HepG2 (cell line): Measurements from ENCODE around the gene CMTM5. TPM values are rescaled to one million over a fixed set of nuclear protein-coding genes. Genes with fewer than 3 reads are reported as not detected.

Experiments
- ATAC-seq: fragments of 200-7000 bp; cut with Tn5 transposase; 3 replicates; pipeline ENCODE4 v1.9.1; 2020; ENCODE audit warnings: mild to moderate bottlenecking, moderate library complexity
- BruUV-seq: library from RNA; stranded (reverse); fragments of 400-500 nt; replicated peaks from 2 replicates; lab custom pipeline; 2021; lab: Mats Ljungman, UMichigan
- CTCF ChIA-PET: fragments of 300-600 bp; formaldehyde crosslinking; extraction: SDS; loops from one replicate; lab custom pipeline; 2021; ENCODE audit warnings: low total read pairs, inconsistent platforms, low intra/inter-chr PET ratio; lab: Yijun Ruan, JAX
- POLR2A ChIA-PET: fragments of 350-600 bp; sonication (Branson Sonifier 250); formaldehyde crosslinking; loops from one replicate; lab custom pipeline; 2020; ENCODE audit warnings: antibody characterized with exemption, inconsistent platforms; lab: Yijun Ruan, JAX
- DNase-seq: peaks from one replicate; pipeline ENCODE4 v3.0.0-alpha.2; 2015; ENCODE audit warnings: low spot score
- FAIRE-seq: peaks from 3 replicates; lab custom pipeline; 2011; peaks lifted over from hg19 to GRCh38; lab: Jason Lieb, UNC
- H2AFZ ChIP-seq: one replicate; pipeline ENCODE4 v1.6.1; 2011; ENCODE audit warnings: low read length, inconsistent platforms
- H3K27ac ChIP-seq: fragments of 300-600 bp; 3 replicates; pipeline ENCODE4 v1.8.0; 2011; ENCODE audit warnings: mixed run types, mild to moderate bottlenecking, mixed read lengths, low read length, inconsistent platforms; ENCODE audit not compliant: insufficient read depth; ENCODE audit errors: extremely low read length
- H3K27me3 ChIP-seq, 2 experiments: fragments of 200-600 bp in 1 of 2; 2 replicates in 1 of 2; 3 replicates in 1 of 2; pipeline versions ENCODE4 v1.6.0 to v1.8.0; 2011; ENCODE audit warnings: low read length in 2 of 2, mild to moderate bottlenecking in 2 of 2, moderate library complexity in 2 of 2, inconsistent platforms in 1 of 2; ENCODE audit not compliant: insufficient read depth in 2 of 2, control insufficient read depth in 1 of 2
- H3K36me3 ChIP-seq, 2 experiments: fragments of 200-600 bp in 1 of 2; replicated peaks in 1 of 2; 2 replicates in 1 of 2; 3 replicates in 1 of 2; pipeline versions ENCODE4 v1.5.1 to v1.8.0; 2011; ENCODE audit warnings: low read length in 2 of 2, inconsistent platforms in 1 of 2; ENCODE audit not compliant: insufficient read depth in 2 of 2, control insufficient read depth in 1 of 2
- H3K4me1 ChIP-seq: 2 replicates; pipeline ENCODE4 v1.5.1; 2012; ENCODE audit warnings: low read length, inconsistent platforms; ENCODE audit not compliant: insufficient read depth
- H3K4me2 ChIP-seq: 2 replicates; pipeline ENCODE4 v1.6.0; 2011; ENCODE audit warnings: low read depth, low read length, inconsistent platforms
- H3K4me3 ChIP-seq, 3 experiments: fragments of 200-600 bp in 1 of 3; sonication (generic), shearing (Covaris generic) in 1 of 3; replicated peaks in 1 of 3; 2 replicates each; pipeline ENCODE4 v1.5.1; 2011 to 2016; ENCODE audit warnings: low read length in 3 of 3, inconsistent platforms in 2 of 3, low read depth in 2 of 3, mild to moderate bottlenecking in 2 of 3, control low read depth in 1 of 3, mixed read lengths in 1 of 3; ENCODE audit not compliant: insufficient read depth in 1 of 3
- H3K79me2 ChIP-seq: one replicate; pipeline ENCODE4 v1.6.1; 2011; ENCODE audit warnings: low read length, inconsistent platforms; ENCODE audit not compliant: insufficient read depth
- H3K9ac ChIP-seq: 2 replicates; pipeline ENCODE4 v1.6.0; 2011; ENCODE audit warnings: mild to moderate bottlenecking, low read depth, low read length, inconsistent platforms; ENCODE audit not compliant: insufficient read depth
- H3K9me3 ChIP-seq: 2 replicates; pipeline ENCODE4 v1.5.1; 2012; ENCODE audit warnings: mild to moderate bottlenecking, low read length
- H4K20me1 ChIP-seq: 2 replicates; pipeline ENCODE4 v1.6.0; 2011; ENCODE audit warnings: inconsistent platforms, mild to moderate bottlenecking, low read length, moderate library complexity; ENCODE audit not compliant: insufficient read depth
- ATF7-NPFF ChIP-seq: sonication (generic); formaldehyde crosslinking; IDR thresholded peaks from 2 replicates; pipeline ENCODE4 v1.8.1; 2023; ENCODE audit warnings: mild to moderate bottlenecking, low read depth, missing genetic modification reagents, moderate library complexity
- CCAR2 ChIP-seq: fragments of 200-400 bp; formaldehyde crosslinking; optimal IDR thresholded peaks from 2 replicates; pipeline ENCODE3; 2018; ENCODE audit warnings: low read depth, mild to moderate bottlenecking, low read length, moderate library complexity
- CEBPB ChIP-seq: IDR thresholded peaks from 2 replicates; pipeline ENCODE4 v1.6.1; 2011; ENCODE audit warnings: low read depth, low read length, improper control_type of control experiment, borderline replicate concordance
- CHD2 ChIP-seq: IDR thresholded peaks from 2 replicates; pipeline ENCODE4 v1.6.1; 2011; ENCODE audit warnings: low read depth, low read length, improper control_type of control experiment
- MED1 ChIP-seq: sonication (generic); formaldehyde crosslinking; IDR thresholded peaks from 2 replicates; pipeline ENCODE4 v1.4.0; 2020; ENCODE audit warnings: missing genetic modification reagents
- MTA1 ChIP-seq: sonication (generic); formaldehyde crosslinking; IDR thresholded peaks from 2 replicates; pipeline ENCODE4 v1.4.0; 2020; ENCODE audit warnings: missing genetic modification reagents, mild to moderate bottlenecking, borderline replicate concordance
- PITX1 ChIP-seq: sonication (generic); formaldehyde crosslinking; IDR thresholded peaks from 2 replicates; pipeline ENCODE4 v1.5.1; 2020; ENCODE audit warnings: mild to moderate bottlenecking, missing genetic modification reagents
- PRPF4 ChIP-seq: fragments of 200-400 bp; formaldehyde crosslinking; IDR thresholded peaks from 2 replicates; pipeline ENCODE4 v1.6.1; 2016; ENCODE audit warnings: low read length, low read depth; ENCODE audit not compliant: poor library complexity, severe bottlenecking
- RAD51 ChIP-seq: fragments of 450-650 bp; IDR thresholded peaks from 2 replicates; pipeline ENCODE4 v1.6.1; 2016; ENCODE audit warnings: borderline replicate concordance
- SP1 ChIP-seq, 2 experiments: fragments of 450-650 bp in 1 of 2; sonication (generic) in 1 of 2; formaldehyde crosslinking in 1 of 2; IDR thresholded peaks; 2 replicates each; pipeline versions ENCODE4 v1.4.0 to v1.6.1; 2016 to 2020; ENCODE audit warnings: missing genetic modification reagents in 1 of 2
- STAT6 ChIP-seq: sonication (generic); formaldehyde crosslinking; IDR thresholded peaks from 2 replicates; pipeline ENCODE4 v1.4.0; 2020; ENCODE audit warnings: missing genetic modification reagents, mild to moderate bottlenecking, borderline replicate concordance
- ZNF562 ChIP-seq: sonication (generic); formaldehyde crosslinking; IDR thresholded peaks from 2 replicates; pipeline ENCODE4 v1.8.0; 2022; ENCODE audit warnings: missing genetic modification reagents, borderline replicate concordance
- WGBS: methylation state at CpG from one replicate; pipeline ENCODE4 v1.1.6; 2017; ENCODE audit warnings: low lambda C conversion rate; 5-methylcytosine and 5-hydroxymethylcytosine counted together
- in situ Hi-C: cut with HindIII; loops from 2 replicates; pipeline ENCODE4 v1.10.0; 2017; ENCODE audit warnings: low pct_unique_long_range_greater_than_20kb; ENCODE audit not compliant: extremely low pct_ligation_motif_present
- intact Hi-C: fragments of 100-400 bp; cut with micrococcal nuclease; formaldehyde crosslinking; loops from one replicate; pipeline ENCODE4 v1.10.0; 2022; ENCODE audit not compliant: unreplicated experiment
- polyA plus RNA-seq, 8 experiments: library from polyadenylated mRNA; depleted of rRNA in 3 of 8; stranded (reverse) in 7 of 8; unstranded in 1 of 8; fragments of >200 nt; fragmentation: Illumina TruSeq in 4 of 8; extraction: Trizol in 4 of 8; gene quantifications; 2 replicates each; pipeline versions ENCODE4 v1.2.1 to v1.2.3, GENCODE V29; 2011 to 2016; ENCODE audit warnings: low read depth in 4 of 8, missing spikeins in 1 of 8, mixed read lengths in 1 of 8; ENCODE audit not compliant: insufficient read depth in 1 of 8
- total RNA-seq, 5 experiments: library from RNA; depleted of rRNA; stranded (reverse); fragments of >200 nt; fragmentation: Illumina TruSeq; extraction: Trizol; gene quantifications; 2 replicates each; pipeline ENCODE4 v1.2.3, GENCODE V29; 2016; ENCODE audit warnings: low read depth in 1 of 5
- TF ChIP-seq, protein P1 (sequence below): sonication (generic); formaldehyde crosslinking; conservative IDR thresholded peaks from 2 replicates; pipeline ENCODE4 v1.4.0; 2020; ENCODE audit warnings: missing genetic modification reagents
- TF ChIP-seq, protein P2 (sequence below): sonication (generic); formaldehyde crosslinking; IDR thresholded peaks from 2 replicates; pipeline ENCODE4 v1.5.1; 2020; ENCODE audit warnings: missing genetic modification reagents, mild to moderate bottlenecking, borderline replicate concordance
- TF ChIP-seq, protein P3 (sequence below): IDR thresholded peaks from 2 replicates; pipeline ENCODE4 v1.6.1; 2016; ENCODE audit warnings: missing compliant biosample characterization, missing genetic modification reagents, borderline replicate concordance
- TF ChIP-seq, protein P4 (sequence below): sonication (generic); formaldehyde crosslinking; IDR thresholded peaks from 2 replicates; pipeline ENCODE4 v1.8.1; 2022; ENCODE audit warnings: mild to moderate bottlenecking, missing genetic modification reagents

CMTM5 gene
- total and polyA plus RNA-seq, 2 of the 13 experiments (the other 11 are each of a cell fraction or from before 2014, with no cell fraction given), result not detected

DNA sequence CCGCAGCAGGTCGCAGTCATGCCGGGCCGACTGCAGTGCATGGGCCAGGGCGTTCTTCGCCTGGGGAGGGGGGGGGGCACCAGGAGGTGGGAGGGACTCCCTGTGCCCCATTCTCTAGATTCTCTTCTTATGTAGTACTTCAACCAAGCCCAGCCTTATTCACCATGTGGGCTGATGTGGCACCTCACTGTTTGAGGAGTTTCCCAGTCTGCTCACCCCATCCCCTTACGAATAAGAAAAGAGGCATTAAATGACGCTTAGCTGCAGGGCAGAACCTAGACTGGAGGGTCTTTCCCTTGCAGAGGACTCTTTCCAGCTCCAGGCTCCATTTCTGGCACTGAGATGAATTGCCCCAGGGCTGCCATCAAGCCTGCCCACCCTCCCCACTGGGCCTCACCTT, 12.2 kb downstream of the CMTM5 start:
- H3K27ac ChIP-seq, result no peak overlapping the region
- no peak for FAIRE-seq
- TF ChIP-seq MTA1 (CRISPR knock-in tag), result no peak
- TF ChIP-seq STAT6 (CRISPR knock-in tag), result no peak
- TF ChIP-seq, protein P1, sequence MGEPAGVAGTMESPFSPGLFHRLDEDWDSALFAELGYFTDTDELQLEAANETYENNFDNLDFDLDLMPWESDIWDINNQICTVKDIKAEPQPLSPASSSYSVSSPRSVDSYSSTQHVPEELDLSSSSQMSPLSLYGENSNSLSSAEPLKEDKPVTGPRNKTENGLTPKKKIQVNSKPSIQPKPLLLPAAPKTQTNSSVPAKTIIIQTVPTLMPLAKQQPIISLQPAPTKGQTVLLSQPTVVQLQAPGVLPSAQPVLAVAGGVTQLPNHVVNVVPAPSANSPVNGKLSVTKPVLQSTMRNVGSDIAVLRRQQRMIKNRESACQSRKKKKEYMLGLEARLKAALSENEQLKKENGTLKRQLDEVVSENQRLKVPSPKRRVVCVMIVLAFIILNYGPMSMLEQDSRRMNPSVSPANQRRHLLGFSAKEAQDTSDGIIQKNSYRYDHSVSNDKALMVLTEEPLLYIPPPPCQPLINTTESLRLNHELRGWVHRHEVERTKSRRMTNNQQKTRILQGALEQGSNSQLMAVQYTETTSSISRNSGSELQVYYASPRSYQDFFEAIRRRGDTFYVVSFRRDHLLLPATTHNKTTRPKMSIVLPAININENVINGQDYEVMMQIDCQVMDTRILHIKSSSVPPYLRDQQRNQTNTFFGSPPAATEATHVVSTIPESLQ (CRISPR knock-in tag), result no peak
- no peak for TF ChIP-seq CCAR2
- TF ChIP-seq, protein P2, sequence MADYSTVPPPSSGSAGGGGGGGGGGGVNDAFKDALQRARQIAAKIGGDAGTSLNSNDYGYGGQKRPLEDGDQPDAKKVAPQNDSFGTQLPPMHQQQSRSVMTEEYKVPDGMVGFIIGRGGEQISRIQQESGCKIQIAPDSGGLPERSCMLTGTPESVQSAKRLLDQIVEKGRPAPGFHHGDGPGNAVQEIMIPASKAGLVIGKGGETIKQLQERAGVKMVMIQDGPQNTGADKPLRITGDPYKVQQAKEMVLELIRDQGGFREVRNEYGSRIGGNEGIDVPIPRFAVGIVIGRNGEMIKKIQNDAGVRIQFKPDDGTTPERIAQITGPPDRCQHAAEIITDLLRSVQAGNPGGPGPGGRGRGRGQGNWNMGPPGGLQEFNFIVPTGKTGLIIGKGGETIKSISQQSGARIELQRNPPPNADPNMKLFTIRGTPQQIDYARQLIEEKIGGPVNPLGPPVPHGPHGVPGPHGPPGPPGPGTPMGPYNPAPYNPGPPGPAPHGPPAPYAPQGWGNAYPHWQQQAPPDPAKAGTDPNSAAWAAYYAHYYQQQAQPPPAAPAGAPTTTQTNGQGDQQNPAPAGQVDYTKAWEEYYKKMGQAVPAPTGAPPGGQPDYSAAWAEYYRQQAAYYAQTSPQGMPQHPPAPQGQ (CRISPR knock-in tag), result no peak
- TF ChIP-seq ZNF562 (CRISPR knock-in tag), result no peak
- no peak for TF ChIP-seq PITX1 (CRISPR knock-in tag)
- TF ChIP-seq ATF7-NPFF (CRISPR knock-in tag), result no peak
- TF ChIP-seq RAD51, result no peak
- no peak for TF ChIP-seq SP1 (IDR thresholded peaks at IDR 0.05)
- no peak for TF ChIP-seq SP1 (CRISPR knock-in tag; IDR thresholded peaks at IDR 0.05)
- TF ChIP-seq, protein P3, sequence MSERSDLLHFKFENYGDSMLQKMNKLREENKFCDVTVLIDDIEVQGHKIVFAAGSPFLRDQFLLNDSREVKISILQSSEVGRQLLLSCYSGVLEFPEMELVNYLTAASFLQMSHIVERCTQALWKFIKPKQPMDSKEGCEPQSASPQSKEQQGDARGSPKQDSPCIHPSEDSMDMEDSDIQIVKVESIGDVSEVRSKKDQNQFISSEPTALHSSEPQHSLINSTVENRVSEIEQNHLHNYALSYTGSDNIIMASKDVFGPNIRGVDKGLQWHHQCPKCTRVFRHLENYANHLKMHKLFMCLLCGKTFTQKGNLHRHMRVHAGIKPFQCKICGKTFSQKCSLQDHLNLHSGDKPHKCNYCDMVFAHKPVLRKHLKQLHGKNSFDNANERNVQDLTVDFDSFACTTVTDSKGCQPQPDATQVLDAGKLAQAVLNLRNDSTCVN (CRISPR knock-in tag), result no peak
- TF ChIP-seq MED1 (CRISPR knock-in tag), result no peak
- TF ChIP-seq, protein P4, sequence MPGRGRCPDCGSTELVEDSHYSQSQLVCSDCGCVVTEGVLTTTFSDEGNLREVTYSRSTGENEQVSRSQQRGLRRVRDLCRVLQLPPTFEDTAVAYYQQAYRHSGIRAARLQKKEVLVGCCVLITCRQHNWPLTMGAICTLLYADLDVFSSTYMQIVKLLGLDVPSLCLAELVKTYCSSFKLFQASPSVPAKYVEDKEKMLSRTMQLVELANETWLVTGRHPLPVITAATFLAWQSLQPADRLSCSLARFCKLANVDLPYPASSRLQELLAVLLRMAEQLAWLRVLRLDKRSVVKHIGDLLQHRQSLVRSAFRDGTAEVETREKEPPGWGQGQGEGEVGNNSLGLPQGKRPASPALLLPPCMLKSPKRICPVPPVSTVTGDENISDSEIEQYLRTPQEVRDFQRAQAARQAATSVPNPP (CRISPR knock-in tag), result no peak
- TF ChIP-seq CHD2, result no peak
- TF ChIP-seq CEBPB, result no peak
- no peak for TF ChIP-seq PRPF4

More for the DNA sequence above, 12.2 kb downstream of the CMTM5 start:
- H3K27me3 ChIP-seq, result peaks cover 34 to 95% of the 10 kb centered on the region in 2 experiments
- H3K9ac ChIP-seq, result no peak overlapping the region
- no peak overlapping the region for H2AFZ ChIP-seq
- BruUV-seq, result no TSS peak
- no peaks in the 10 kb centered on the region for H4K20me1 ChIP-seq
- ATAC-seq, result no peak
- H3K36me3 ChIP-seq, result no peaks in the 10 kb centered on the region
- no peak overlapping the region for H3K4me3 ChIP-seq
- ChIA-PET CTCF (no interaction called here), POLR2A (no interaction called here)
- no peaks in the 10 kb centered on the region for H3K4me1 ChIP-seq
- H3K9me3 ChIP-seq, result no peaks in the 10 kb centered on the region
- in situ Hi-C loops (no loop called here), intact Hi-C loops (no loop called here)
- H3K4me2 ChIP-seq, result no peak overlapping the region
- WGBS, result 47% methylated on average over 8 of the region's 8 CpGs
- DNase-seq, result no peak
- H3K79me2 ChIP-seq, result no peaks in the 10 kb centered on the region
